Testis (tissue), 2 donors: ENCODE results near the gene EFCAB9.

Source experiments
- CTCF ChIP-seq, 3 experiments: fragments of 450-650 bp in 2 of 3; fragments of 200-600 bp in 1 of 3; sonication (generic) in 1 of 3; IDR thresholded peaks; one replicate each; pipeline ENCODE4 v1.5.1; 2016 to 2019; ENCODE audit warnings: antibody characterized with exemption in 3 of 3, mild to moderate bottlenecking in 2 of 3, moderate library complexity in 1 of 3
- POLR2A ChIP-seq: fragments of 450-650 bp; IDR thresholded peaks from one replicate; pipeline ENCODE4 v1.6.1; 2017; ENCODE audit warnings: antibody characterized with exemption, mild to moderate bottlenecking, moderate library complexity

DNA sequence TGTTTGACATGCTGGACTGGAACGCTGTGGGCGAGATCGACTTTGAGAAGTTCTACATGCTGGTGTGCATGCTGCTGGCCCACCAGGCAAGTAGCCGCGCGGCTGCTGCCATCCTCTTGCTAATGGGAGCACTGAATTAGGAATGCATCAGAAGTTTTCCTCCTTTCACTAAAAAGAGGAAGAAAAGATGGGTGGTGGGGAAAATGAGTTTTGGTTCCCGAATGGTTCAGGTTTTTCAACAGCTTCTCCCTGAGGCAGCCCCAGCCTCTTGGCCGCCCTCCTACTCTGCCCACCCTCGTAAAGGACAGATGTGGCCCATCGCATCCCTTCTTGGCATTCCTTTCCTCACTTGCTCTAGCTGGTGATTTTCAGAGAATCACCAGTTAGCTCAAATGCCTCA lies 5.5 kb downstream of the EFCAB9 start:
- TF ChIP-seq CTCF (IDR thresholded peaks at IDR 0.05) (no peak), POLR2A (no peak)
